Measurements from ENCODE around the gene HNRNPD. TPM values are rescaled to one million over a fixed set of nuclear protein-coding genes. Genes with fewer than 3 reads are reported as not detected.
"Not testable (repeated sequence)": the region's sequence is repeated elsewhere in the genome, so short reads cannot be mapped to it uniquely, and the experiment has no call there.

HNRNPD gene
- total RNA-seq, 1 donor from 2014 or later: 113 TPM

DNA sequence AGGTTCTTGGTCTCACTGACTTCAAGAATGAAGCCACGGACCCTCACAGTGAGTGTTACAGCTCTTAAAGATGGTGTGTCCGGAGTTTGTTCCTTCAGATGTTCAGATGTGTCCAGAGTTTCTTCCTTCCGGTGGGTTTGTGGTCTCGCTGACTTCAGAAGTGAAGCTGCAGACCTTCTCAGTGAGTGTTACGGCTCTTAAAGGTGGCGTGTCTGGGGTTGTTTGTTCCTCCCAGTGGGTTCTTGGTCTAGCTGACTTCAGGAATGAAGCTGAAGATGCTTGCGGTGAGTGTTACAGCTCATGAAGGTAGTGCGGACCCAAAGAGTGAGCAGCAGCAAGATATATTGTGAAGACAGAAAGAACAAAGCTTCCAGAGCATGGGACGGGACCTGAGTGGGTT, 40.1 kb downstream of the HNRNPD start:
- intact Hi-C loops (cut with micrococcal nuclease): not testable (repeated sequence)

DNA sequence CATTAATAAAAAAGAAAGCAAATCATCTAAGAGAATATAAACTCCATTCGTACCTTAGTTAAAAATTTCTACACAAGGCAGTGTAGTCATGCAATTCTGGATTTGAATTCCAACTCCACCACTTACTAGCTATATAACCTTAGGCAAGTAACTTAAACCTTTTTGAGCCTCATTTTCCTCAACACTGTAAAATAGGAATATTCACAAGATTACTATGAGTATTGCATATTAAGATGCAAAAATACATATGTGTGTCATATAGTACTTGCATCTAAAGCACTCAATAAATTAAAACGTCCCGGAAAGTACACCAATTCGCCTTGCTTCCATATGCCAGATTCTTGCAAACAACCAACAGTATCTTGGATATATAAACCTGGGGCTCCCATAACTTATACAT, 42.0 kb downstream of the HNRNPD start:
- no peak for ATAC-seq
- DNase-seq: no peak
- intact Hi-C loops (cut with micrococcal nuclease): no loop called here

More for the DNA sequence above, 40.1 kb downstream of the HNRNPD start:
- not testable (repeated sequence) for ATAC-seq, DNase-seq

DNA sequence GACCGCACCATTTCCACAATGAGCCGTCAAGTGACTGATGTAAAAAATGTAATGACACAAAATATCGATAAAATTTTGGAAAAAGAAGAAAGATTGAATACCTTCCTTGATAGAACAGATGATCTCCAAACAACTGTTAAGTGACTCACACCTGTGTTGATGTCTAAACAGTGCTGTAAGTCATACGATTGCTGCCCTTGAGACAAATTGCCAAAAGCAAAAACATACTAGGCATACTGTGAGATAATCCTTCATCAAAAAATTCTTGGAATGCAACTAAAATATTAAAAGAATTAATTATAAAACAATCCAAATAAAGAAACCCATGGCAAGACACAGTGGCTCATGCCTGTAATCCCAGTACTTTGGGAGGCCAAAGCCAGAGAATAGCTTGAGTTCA, 53.4 kb downstream of the HNRNPD start:
- intact Hi-C loops (cut with micrococcal nuclease): no loop called here
- DNase-seq (no peak), ATAC-seq (no peak)

DNA sequence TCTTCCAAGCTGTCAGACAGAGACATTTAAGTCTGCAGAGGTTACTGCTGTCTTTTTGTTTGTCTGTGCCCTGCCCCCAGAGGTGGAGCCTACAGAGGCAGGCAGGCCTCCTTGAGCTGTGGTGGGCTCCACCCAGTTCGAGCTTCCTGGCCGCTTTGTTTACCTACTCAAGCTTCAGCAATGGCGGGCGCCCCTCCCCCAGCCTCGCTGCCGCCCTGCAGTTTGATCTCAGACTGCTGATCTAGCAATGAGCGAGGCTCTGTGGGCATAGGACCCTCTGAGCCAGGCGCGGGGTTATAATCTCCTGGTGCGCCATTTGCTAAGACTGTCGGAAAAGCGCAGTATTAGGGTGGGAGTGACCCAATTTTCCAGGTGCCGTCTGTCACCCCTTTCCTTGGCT, 70.7 kb downstream of the HNRNPD start:
- ATAC-seq; intact Hi-C loops (cut with micrococcal nuclease); DNase-seq: not testable (repeated sequence)

Other genes starting within 250 kb of the HNRNPD start
- gene HNRNPDL, start 56.5 kb upstream of the HNRNPD start, total RNA-seq: 120 TPM
- 14.5 TPM for gene ENOPH1, start 56.6 kb upstream of the HNRNPD start, total RNA-seq
- 19.6 TPM for gene TMEM150C, start 188.0 kb upstream of the HNRNPD start, total RNA-seq